GM19099 (cell line): ENCODE measurements around the gene RHO.

ENCODE experiments used
- POLR2A ChIP-seq: IDR thresholded peaks from 3 replicates; pipeline ENCODE4 v1.6.1; 2011; ENCODE audit warnings: low read depth; ENCODE audit not compliant: insufficient read length; ENCODE audit errors: extremely low read depth

Gene RHO

GRCh38 chr3:129555616-129556357, 27.3 kb downstream of the RHO start:
- no peak for TF ChIP-seq POLR2A

GRCh38 chr3:129556358-129556695, 27.9 kb downstream of the RHO start:
- no peak for TF ChIP-seq POLR2A

- no peak for TF ChIP-seq POLR2A
Observed at GRCh38 chr3:129556890-129557547, 28.6 kb downstream of the RHO start.

- no peak for TF ChIP-seq POLR2A
Observed at GRCh38 chr3:129557548-129557894, 29.1 kb downstream of the RHO start.

- no peak for TF ChIP-seq POLR2A
Observed at GRCh38 chr3:129558081-129558771, 29.8 kb downstream of the RHO start.

- TF ChIP-seq POLR2A = no peak
Observed at GRCh38 chr3:129558772-129559564, 30.5 kb downstream of the RHO start.

- no peak for TF ChIP-seq POLR2A
Observed at GRCh38 chr3:129559565-129560079, 31.2 kb downstream of the RHO start.

- no peak for TF ChIP-seq POLR2A
Observed at GRCh38 chr3:129560269-129560787, 31.9 kb downstream of the RHO start.

- TF ChIP-seq POLR2A = no peak
Observed at GRCh38 chr3:129560911-129561594, 32.6 kb downstream of the RHO start.

GRCh38 chr3:129561619-129562248, 33.3 kb downstream of the RHO start:
- no peak for TF ChIP-seq POLR2A

- TF ChIP-seq POLR2A = no peak
Observed at GRCh38 chr3:129562803-129563202, 34.4 kb downstream of the RHO start.

- no peak for TF ChIP-seq POLR2A
Observed at GRCh38 chr3:129563332-129563731, 34.9 kb downstream of the RHO start.

- no peak for TF ChIP-seq POLR2A
Observed at GRCh38 chr3:129563850-129564535, 35.6 kb downstream of the RHO start.

GRCh38 chr3:129564981-129565644, 36.7 kb downstream of the RHO start:
- TF ChIP-seq POLR2A = no peak
